Kidney tubule cell (primary cell): ENCODE results near the gene ZNF154.
"Not testable (repeated sequence)": the region's sequence is repeated elsewhere in the genome, so short reads cannot be mapped to it uniquely, and the experiment has no call there.

Experiments
- DNase-seq: peaks from one replicate; pipeline ENCODE4 v3.0.0-alpha.2; 2018; ENCODE audit warnings: low spot score

Gene ZNF154

DNA sequence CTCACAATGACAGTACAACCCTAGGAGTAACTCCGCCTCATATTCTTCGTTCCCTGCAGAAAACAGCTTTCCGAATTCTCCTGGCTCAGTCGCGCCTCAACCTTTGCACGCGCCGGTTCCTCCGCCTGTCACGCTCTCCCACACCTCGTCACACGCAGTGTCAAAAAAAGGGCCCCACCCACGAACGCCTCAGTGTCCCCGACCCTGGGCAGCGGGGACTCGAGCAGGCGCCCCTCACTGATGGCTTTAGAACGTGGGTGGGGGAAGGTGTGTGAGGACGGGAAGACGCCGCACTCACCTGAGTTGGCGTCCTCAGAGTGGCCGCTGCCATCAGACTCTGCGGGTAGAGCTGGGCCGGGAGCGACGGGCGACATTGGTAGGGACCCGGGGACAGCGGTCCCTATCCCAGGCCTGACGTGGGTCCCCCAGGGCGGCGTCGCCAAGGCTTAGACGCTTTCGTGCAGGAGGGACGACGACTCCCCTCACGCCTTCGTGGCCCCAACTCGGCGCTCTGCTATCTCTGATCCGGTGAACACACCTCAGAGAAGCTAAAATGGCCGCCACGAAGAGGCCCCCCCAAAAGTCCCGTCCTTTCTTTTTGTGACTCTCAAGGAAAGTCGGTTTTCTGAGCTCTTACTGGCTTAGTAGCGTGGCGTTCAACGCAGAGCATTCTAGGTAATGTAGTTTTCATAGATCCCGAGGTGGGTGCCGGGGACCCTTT, at the start of gene ZNF154:
Gene ZNF154 (minus strand): TSS at position 564 of the 721 bp plus-strand sequence. CDS start 233 bp downstream, at position 331.
- peak; percentile 18 for DNase-seq

DNA sequence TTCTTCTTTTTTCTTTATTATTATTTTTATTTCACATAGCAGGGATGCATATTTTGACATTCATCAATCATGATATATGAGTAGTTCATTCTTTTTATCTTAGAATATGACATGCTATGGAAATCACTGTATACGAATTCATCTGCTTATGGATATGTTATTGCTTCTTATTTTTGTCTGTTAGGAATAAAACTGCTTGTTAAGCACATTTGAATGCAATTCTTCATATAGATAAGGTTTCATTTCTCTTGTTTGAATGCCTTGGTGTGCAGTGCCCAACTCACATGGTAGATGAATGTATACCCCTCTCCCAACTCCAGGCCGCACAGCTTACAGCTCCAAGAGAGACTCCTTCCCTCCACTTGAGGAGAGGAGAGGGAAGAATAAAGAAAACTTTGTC, 48.9 kb upstream of the ZNF154 start:
- DNase-seq: no peak

DNA sequence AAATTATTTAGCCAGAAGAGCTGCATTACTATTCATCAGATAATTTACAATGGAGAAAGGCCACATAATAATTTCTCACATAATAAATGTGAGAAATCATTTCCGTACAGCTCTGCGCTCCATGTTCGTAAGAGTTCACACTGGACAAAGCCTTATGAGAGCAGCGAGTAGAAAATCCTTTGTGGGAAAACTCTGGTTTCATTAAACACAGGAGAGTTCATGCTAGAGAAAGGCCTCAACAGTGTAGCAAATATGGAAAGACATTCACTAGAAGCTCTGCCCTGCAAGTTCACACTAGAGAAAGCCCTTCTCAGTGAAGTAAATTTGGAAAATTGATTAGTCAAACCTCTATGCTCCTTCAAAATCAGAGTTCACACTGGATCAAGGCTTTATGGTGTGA, 46.0 kb upstream of the ZNF154 start:
- DNase-seq: no peak

DNA sequence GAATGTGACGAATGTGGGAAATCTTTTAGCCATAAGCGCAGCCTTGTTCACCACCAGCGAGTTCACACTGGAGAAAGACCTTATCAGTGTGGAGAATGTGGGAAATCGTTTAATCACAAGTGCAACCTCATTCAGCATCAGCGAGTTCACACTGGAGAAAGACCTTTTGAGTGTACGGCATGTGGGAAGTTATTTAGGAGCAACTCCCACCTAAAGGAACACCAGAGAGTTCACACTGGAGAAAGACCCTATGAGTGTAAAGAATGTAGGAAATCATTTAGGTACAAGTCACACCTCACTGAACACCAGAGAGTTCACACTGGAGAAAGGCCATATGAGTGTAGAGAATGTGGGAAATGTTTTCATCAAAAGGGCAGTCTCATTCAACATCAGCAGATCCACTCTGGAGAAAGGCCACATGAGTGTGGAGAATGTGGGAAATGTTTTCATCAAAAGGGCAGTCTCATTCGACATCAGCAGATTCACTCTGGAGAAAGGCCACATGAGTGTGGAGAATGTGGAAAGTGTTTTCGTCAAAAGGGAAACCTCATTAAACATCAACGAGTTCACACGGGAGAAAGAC, 45.2 kb upstream of the ZNF154 start:
- DNase-seq: no peak

DNA sequence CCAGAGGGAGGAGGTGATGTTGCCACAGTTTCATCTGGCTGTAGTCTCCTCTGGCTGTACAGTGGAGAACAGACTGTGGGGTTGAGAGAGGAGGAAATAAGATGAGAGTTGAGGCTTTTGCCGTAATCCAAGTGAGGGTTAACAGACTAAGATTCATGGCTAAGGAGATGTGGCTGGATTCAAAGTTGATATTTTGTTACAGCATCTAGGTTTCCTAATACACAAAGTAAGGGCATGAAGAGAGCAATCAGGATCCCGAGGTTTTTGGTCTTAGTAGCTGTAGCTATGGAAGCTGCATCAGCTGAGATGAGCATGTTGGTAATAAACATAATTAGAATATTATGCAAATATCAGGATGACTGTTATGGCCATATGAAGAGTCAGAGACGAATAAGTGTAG, 39.0 kb upstream of the ZNF154 start:
- DNase-seq: no peak

DNA sequence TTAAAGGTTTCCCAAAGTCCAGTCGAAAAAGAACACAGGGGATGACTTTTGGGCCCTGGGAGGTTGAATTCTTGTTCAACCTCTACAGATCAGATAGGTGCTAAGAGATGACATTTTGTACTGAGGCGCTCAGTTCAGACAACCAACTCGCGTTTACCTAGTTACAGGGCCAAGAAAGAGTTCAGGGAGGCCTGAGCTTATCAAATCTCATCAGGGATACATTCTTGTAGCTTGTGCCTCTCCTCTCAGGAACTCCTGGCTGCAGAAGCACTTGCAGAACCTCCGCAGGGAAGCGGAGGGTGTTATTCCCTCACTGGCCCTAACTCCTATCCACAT, 38.4 kb upstream of the ZNF154 start:
- peak; percentile 9 for DNase-seq

DNA sequence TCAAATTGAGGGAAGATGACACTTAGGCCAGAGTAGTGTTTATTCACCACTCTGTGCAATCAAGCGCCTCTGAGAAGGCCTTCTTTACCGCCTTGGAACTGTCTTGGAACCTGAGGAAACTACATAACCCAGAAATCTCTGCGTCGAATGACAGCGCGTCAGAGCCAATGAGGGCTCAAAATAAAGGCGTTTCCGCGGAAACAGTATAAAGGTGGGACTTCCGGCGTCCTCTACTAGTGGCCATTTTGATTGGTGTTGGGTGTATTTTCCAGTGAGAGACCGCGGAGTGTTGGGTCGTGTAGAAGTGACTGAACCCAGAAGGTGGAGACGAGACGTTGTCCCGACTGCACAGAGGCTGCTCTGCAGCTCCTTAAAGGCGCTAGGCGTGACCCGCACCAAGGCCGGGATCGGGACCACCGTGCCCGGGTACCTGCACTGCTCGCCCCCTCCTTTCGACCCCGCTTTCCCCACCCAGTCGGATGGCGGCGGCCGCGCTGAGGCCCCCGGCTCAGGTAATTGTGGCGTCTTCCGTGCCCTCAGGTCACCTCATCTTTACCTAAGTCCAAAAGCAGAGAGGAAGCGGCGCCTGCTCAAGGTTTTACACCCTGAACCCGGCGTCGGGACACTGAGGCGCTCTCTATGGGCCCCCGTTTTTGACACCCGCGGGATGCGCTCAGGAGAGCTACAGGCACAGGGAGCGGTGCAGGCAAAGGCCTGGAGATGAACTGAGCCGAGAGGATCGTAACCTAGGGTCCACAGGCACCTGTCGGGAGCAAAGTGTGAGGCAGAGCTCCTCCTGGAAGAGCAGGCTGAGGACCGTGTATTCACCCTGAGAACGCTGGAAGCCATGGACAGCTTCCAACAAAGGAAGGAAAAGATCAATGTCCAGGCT, 37.8 kb upstream of the ZNF154 start, which contains the start of gene ZNF776:
Gene ZNF776 (plus strand): TSS at position 236 of the 892 bp plus-strand sequence. CDS start 244 bp downstream, at position 480.
- peak; percentile 91 for DNase-seq

DNA sequence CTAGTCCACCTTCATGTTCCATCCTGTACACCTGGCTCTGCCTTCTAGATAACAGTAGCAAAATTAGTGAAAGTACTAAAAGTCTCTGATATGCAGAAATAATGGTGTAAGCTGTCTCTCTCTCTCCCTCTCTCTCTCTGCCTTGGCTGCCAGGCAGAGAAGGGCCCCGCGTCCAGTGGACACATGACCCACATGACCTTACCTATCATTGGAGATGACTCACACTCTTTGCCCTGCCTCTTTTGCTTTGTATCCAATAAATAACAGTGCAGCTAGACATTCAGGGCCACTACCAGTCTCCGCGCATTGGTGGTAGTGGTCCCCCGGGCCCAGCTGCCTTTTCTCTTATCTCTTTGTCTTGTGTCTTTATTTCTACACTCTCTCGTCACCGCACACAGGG, 29.8 kb upstream of the ZNF154 start:
- DNase-seq: not testable (repeated sequence)

DNA sequence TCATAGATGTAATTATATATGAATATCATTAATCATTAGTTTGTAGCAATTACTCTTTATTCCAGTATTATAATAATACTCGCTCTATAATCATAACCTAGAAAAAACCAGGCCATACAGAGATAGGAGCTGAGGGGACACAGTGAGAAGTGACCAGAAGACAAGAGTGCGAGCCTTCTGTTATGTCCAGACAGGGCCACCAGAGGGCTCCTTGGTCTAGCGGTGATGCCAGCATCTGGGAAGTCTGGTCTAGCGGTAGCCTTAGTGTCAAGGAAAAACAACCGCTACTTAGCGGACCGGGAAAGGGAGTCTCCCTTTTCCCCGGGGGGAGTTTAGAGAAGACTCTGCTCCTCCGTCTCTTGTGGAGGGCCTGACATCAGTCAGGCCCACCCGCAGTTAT, 29.3 kb upstream of the ZNF154 start:
- DNase-seq: peak; percentile 44

DNA sequence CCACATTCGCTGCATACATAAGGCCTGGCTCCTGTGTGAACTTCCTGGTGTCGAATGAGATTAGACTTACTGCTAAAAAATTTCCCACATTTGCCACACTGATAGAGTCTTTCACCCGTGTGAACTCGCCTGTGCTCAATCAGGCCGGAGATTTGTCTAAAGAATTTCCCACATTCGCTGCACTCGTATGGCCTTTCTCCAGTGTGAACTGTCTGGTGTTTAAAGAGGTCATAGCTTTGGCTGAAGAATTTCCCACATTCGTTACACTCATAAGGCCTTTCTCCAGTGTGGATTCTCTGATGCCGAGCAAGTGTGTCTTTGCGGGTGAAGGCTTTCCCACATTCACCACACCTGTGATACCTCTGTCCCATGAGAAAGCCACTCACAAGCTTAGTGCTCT, 11.9 kb upstream of the ZNF154 start:
- DNase-seq: no peak

DNA sequence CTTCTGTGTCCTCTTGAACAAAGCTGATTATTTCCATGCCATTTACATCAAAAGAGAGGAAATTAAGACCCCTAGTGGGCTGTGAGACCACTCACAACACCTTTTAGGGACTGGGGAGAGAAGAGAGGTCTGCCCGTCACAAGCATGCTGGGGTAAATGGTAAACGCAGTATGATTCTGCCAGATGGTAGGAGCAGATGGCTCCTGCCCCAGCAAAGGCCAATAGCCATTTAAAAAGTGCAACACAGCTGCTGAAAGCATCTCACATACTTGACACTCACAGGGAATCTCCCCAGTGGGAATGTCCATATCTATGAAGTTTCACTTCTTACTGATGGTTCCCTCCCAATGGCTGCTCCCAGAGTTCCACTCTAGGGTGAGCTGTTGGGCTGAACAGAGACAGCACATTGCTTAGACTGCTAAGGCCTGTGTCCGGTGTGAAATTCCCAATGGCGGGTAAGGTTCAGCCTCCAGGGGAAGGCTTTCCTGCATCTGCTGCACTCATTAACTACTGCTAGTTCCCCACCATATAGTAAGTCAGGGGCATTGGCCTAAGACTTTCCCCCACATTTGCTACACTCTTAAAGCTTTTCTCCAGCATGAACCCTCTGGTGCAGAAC, 11.0 kb upstream of the ZNF154 start:
- no peak for DNase-seq

DNA sequence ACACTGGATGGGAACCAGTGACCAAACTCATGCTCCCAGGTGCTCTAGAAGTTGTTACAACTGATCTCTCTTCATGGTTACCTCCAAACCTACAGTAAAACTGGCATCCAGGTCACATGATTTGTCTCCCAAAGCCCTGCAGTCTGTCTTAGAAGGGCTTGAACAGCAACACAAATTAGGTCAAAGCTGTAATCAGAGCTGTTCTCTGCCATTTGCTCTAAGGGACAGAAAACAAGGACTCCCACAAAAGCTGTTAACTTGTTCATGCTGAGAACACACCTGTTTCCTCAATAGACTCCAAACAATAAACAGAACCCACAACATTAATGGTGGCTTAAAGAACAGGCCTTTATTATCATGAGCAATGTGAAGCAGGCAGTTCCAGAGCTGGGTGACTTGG, 10.4 kb upstream of the ZNF154 start:
- no peak for DNase-seq

DNA sequence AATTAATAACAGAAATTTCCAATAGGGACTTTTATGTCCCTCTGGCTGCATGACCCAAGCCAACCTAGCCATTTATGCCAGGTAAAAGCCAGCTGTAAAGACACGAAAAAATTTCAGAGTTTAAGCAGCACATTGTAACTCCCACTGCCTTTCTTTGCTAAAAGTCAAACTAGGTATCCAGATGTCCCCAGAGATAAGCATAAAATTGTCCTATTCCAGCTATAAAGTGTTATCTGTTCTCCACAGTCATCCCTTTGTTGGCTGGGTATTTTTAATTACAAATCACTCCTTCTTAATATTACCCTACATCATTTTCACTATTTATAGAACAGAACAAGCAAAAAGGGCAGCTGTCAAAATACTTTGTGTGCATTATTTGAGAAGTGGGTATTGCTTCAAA, 3.2 kb upstream of the ZNF154 start:
- no peak for DNase-seq

DNA sequence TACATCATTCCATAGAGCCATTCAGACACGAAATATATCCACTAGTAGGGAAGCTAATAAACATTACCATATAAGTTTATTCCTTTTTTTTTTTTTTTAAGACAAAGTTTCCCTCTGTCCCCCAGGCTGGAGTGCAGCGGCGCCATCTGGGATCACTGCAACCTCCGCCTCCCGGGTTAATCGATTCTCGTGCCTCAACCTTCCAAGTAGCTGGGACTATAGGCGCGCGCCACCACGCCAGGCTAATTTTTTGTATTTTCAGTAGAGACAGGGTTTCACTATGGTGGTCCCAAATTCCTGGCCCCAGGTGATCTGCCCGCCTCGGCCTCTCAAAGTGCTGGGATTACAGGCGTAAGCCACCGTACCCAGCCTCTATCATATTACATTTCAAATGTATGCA, 612 bp upstream of the ZNF154 start:
- no peak for DNase-seq

DNA sequence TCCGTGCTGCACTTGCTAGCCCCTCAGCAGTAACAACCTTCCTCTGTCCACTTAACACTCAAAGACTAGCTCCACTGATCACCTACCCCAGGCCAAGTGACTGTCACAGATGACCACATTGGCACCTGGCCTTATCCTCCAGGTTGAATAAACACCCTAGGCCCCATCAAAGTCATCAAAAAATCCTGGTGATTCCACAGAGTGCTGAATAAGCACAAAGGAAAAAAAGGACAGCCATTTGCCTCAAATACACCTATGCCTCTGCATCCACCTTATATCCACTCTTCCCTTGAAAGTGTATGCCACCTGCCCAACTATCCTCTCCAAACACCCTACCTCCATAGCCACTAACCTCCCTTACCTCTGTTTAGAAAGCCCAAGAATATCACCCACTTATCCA, 2.7 kb downstream of the ZNF154 start:
- DNase-seq: no peak

DNA sequence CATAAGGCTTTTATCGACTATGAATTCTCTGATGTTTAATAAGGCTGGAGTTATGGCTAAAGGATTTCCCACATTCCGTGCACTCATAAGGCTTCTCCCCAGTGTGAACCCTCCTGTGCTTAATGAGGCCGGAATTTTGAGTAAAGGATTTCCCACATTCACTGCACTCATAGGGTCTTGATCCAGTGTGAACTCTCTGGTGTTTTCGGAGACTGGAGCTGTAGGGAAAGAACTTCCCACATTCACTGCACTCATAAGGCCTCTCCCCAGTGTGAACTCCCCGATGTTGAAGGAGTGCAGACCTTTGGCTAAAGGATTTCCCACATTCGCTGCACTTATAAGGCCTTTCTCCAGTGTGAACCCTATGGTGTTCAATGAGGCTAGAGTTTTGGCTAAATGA, 7.4 kb downstream of the ZNF154 start:
- DNase-seq: no peak

DNA sequence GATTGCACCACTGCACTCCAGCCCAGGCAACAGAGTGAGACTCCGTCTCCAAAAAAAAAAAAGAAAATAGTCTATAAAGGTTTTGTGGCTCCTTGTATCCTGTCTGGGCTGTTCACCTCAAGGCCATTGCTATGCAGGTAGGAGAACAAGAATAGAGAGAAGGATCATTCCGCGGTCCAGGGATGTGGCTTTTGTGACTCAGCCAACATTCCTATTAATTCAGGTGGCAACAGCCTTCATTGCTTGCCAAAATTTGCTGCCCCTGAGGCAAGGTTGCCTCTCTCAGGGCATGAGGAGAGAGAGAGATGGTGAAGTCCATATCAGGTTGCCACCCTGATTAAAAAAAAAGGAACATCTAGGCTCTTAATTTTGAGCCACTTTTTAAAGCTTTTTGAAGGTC, 19.3 kb downstream of the ZNF154 start:
- DNase-seq: peak; percentile 77

DNA sequence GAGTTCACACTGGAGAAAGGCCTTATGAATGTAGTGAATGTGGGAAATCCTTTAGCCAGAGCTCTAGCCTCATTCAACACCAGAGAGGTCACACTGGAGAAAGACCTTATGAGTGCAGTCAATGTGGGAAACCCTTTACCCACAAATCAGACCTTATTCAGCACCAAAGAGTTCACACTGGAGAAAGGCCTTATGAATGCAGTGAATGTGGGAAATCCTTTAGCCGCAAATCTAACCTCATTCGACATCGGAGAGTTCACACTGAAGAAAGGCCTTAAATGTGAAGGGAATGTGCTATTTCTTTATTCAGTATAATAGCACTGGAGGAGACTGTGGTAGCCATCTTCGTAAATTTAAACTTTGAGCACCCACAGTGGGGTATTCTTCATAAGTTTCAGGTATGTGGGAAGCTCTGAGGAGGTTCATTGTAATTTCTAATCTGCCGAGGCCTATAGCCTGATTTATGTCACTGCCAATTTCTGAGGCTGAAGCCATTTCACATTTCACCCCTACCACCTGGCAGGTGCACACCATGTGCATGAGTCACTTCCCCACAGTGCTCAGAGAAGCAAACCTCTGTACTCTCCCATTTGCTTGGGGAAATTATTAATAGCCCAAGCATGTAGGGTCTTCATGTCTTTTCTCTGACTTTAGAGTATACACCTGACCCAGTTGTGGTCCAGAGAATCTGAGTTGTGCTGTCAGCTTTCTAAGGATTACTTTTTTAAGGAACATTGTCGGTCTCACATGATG, 20.8 kb downstream of the ZNF154 start:
- peak; percentile 69 for DNase-seq

DNA sequence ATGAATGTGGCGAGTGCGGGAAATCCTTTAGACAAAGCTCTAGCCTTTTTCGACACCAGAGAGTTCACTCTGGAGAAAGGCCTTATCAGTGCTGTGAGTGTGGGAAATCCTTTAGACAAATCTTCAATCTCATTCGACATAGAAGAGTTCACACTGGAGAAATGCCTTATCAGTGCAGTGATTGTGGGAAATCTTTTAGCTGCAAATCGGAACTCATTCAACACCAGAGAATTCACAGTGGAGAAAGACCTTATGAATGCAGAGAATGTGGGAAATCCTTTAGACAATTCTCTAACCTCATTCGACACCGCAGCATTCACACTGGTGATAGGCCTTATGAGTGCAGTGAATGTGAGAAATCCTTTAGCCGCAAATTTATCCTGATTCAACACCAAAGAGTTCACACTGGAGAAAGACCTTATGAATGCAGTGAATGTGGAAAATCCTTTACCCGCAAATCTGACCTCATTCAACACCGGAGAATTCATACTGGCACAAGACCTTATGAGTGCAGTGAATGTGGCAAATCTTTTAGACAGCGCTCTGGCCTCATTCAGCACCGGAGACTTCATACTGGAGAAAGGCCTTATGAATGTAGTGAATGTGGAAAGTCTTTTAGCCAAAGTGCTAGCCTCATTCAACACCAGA, 21.5 kb downstream of the ZNF154 start:
- DNase-seq: no peak

DNA sequence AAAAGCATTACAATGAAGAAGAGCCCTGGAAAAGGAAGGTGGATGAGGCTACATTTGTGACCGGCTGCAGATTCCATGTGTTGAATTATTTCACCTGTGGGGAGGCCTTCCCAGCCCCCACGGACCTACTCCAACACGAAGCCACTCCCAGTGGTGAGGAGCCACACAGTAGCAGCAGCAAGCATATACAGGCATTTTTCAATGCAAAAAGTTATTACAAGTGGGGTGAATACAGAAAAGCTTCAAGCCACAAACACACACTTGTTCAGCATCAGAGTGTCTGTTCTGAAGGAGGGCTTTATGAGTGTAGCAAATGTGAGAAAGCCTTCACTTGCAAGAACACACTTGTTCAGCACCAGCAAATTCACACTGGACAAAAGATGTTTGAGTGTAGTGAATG, 22.3 kb downstream of the ZNF154 start:
- no peak for DNase-seq

DNA sequence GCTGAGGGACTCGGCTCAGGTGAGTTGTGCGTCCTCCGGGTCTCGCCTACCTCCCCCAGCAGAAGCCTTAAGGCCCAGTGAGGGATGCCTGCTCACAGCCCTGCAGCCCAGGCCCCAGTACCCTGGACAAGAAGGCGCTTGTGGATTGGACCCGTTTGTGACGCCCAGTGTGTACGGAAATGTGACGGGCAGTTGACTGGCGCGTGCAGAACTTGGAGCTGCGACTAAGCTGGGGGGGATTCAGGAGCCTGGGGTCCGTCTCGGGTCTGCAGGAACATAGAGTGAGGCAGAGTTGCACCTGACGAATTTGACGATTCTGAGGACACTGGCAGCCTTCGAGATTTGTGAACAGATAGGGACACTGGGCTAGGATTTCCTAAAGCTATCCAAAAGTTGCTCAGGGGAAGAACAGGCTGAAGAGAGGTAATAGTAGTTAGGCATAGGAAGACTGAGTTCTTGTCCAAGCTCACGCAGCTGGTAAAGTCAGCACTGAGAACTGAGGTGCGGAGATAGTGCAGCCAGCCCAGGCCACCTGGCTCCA, 26.7 kb downstream of the ZNF154 start:
- DNase-seq: no peak
